Adrenal gland (tissue), 12 donors: Measurements from ENCODE around the gene SLC25A15. TPM values are rescaled to one million over a fixed set of nuclear protein-coding genes. Genes with fewer than 3 reads are reported as not detected.

Experiments used
- DNase-seq, 7 donors: peaks; one replicate each; pipeline ENCODE4 v3.0.0-alpha.2; 2019 to 2020
- H3K27ac ChIP-seq, 5 donors: fragments of 200-600 bp; sonication (generic) in 4 of 5; 1 replicate in 3 of 5; 2 replicates in 2 of 5; pipeline versions ENCODE4 v1.5.1 to v1.8.0; 2016 to 2020; ENCODE audit warnings: mild to moderate bottlenecking in 1 of 5
- H3K27me3 ChIP-seq: fragments of 200-600 bp; 2 replicates; pipeline ENCODE4 v1.8.0; 2021
- H3K36me3 ChIP-seq, 2 donors: fragments of 200-600 bp; replicated peaks in 1 of 2; 1 replicate in 1 of 2; 2 replicates in 1 of 2; pipeline versions ENCODE4 v1.5.1 to v1.8.0; 2018 to 2022
- H3K4me1 ChIP-seq, 2 donors: fragments of 200-600 bp; replicated peaks in 1 of 2; 1 replicate in 1 of 2; 2 replicates in 1 of 2; pipeline versions ENCODE4 v1.5.1 to v1.8.0; 2018 to 2021
- H3K4me3 ChIP-seq, 4 donors: fragments of 200-600 bp; sonication (generic) in 3 of 4; one replicate each; pipeline ENCODE4 v1.5.1; 2016 to 2018
- H3K9me3 ChIP-seq, 3 donors: fragments of 200-600 bp; sonication (generic) in 1 of 3; replicated peaks in 1 of 3; 1 replicate in 2 of 3; 2 replicates in 1 of 3; pipeline versions ENCODE4 v1.5.1 to v1.8.0; 2016 to 2021
- POLR2A ChIP-seq, 2 donors: fragments of 450-650 bp; IDR thresholded peaks; one replicate each; pipeline ENCODE4 v1.6.1; 2017; ENCODE audit warnings: antibody characterized with exemption in 2 of 2, mild to moderate bottlenecking in 2 of 2, moderate library complexity in 1 of 2
- whole genome bisulfite sequencing, 4 donors: extraction: QIAGEN DNeasy Blood & Tissue Kit in 2 of 4; methylation state at CpG; one replicate each; pipeline versions ENCODE4 v1.1.5 to v1.1.7; 2013 to 2017; 5-methylcytosine and 5-hydroxymethylcytosine counted together
- intact Hi-C, 2 donors: fragments of 100-400 bp; cut with DNase I; formaldehyde crosslinking; loops; one replicate each; pipeline versions ENCODE4 v1.14.1 to v1.15.0; 2022 to 2023
- polyA plus RNA-seq, 3 donors: library from polyadenylated mRNA; stranded (reverse); fragments of 200-250 nt in 2 of 3; fragments of 350-450 nt in 1 of 3; fragmentation: Illumina TruSeq in 1 of 3; extraction: RNeasy Lipid Tissue Mini Kit (QIAGEN cat#74804) in 1 of 3; gene quantifications; one replicate each; pipeline ENCODE4 v1.2.3, GENCODE V29; 2013 to 2014
- total RNA-seq, 9 donors: library from RNA; depleted of rRNA in 4 of 9; stranded (reverse); fragments of >200 nt in 4 of 9; fragments of 120-200 nt in 1 of 9; fragmentation: NEBNext Ultra II Directional in 1 of 9; extraction: Animal tissue kit (Norgen Biotek cat#: 25700) in 1 of 9; gene quantifications; one replicate each; pipeline versions ENCODE4 v1.1.0 to v1.2.4, GENCODE V29; 2013 to 2023
- TF ChIP-seq, protein P1 (sequence below), 6 experiments: fragments of 450-650 bp in 4 of 6; fragments of 200-600 bp in 2 of 6; sonication (generic) in 1 of 6; IDR thresholded peaks; 1 replicate in 5 of 6; 2 replicates in 1 of 6; pipeline versions ENCODE4 v1.5.1 to v1.8.0; 2016 to 2021; ENCODE audit warnings: antibody characterized with exemption in 6 of 6, mild to moderate bottlenecking in 2 of 6, moderate library complexity in 1 of 6
- donor health status: healthy with polysubstance abuse.
- donor health status: Bipolar disorder and iron deficiency.
- donor health status: DM: yes; HTN: yes; CAD: no.
- donor health status: DM: no; HTN: no; CAD: no.
- donor health status: DM: no; HTN: no; CAD: no.
- donor health status: DM: yes; HTN: yes; CAD: no.

SLC25A15 gene
- total and polyA plus RNA-seq, 12 donors, result 0.32 to 27.9 (median 4.0) TPM

GRCh38 chr13:40793339-40793738, 3.9 kb downstream of the SLC25A15 start:
- Histone ChIP-seq H3K27ac (no peak overlapping the region), H3K9me3 (no peaks in the 10 kb centered on the region), H3K4me1 (peaks cover 4 to 10% of the 10 kb centered on the region in 2 donors), H3K36me3 (no peaks in the 10 kb centered on the region), H3K27me3 (no peaks in the 10 kb centered on the region), H3K4me3 (no peak overlapping the region)
- 93 to 100% (median 96%) methylated on average over 3 of the region's 3 CpGs for WGBS, 4 donors
- intact Hi-C loops, result no loop called here
- TF ChIP-seq, protein P1, sequence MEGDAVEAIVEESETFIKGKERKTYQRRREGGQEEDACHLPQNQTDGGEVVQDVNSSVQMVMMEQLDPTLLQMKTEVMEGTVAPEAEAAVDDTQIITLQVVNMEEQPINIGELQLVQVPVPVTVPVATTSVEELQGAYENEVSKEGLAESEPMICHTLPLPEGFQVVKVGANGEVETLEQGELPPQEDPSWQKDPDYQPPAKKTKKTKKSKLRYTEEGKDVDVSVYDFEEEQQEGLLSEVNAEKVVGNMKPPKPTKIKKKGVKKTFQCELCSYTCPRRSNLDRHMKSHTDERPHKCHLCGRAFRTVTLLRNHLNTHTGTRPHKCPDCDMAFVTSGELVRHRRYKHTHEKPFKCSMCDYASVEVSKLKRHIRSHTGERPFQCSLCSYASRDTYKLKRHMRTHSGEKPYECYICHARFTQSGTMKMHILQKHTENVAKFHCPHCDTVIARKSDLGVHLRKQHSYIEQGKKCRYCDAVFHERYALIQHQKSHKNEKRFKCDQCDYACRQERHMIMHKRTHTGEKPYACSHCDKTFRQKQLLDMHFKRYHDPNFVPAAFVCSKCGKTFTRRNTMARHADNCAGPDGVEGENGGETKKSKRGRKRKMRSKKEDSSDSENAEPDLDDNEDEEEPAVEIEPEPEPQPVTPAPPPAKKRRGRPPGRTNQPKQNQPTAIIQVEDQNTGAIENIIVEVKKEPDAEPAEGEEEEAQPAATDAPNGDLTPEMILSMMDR (IDR thresholded peaks at IDR 0.05), result no peak
- TF ChIP-seq POLR2A (IDR thresholded peaks at IDR 0.05), result no peak
- DNase-seq, result no peak

- Histone ChIP-seq H3K9me3 (no peaks in the 10 kb centered on the region), H3K27ac (no peak overlapping the region), H3K27me3 (no peaks in the 10 kb centered on the region), H3K4me1 (peaks cover 0 to 6% of the 10 kb centered on the region in 2 donors), H3K4me3 (no peak overlapping the region), H3K36me3 (peaks cover 0 to 6% of the 10 kb centered on the region in 2 donors)
- no peak for DNase-seq
- TF ChIP-seq, protein P1 (IDR thresholded peaks at IDR 0.05), result no peak
- no peak for TF ChIP-seq POLR2A (IDR thresholded peaks at IDR 0.05)
- intact Hi-C loops, result no loop called here
- 92 to 96% (median 93%) methylated on average over 7 to 13 of the region's 13 CpGs for WGBS, 4 donors
These were observed 5.3 kb downstream of the SLC25A15 start for GRCh38 chr13:40794414-40795368.

GRCh38 chr13:40796649-40797048, 7.2 kb downstream of the SLC25A15 start:
- TF ChIP-seq, protein P1 (IDR thresholded peaks at IDR 0.05), result no peak
- no peak for TF ChIP-seq POLR2A (IDR thresholded peaks at IDR 0.05)
- no peaks in the 10 kb centered on the region for H3K9me3 ChIP-seq
- WGBS, 4 donors, result 91 to 97% (median 94%) methylated on average over 6 of the region's 6 CpGs
- H3K4me3 ChIP-seq, result no peak overlapping the region
- intact Hi-C loops, result no loop called here
- no peaks in the 10 kb centered on the region for H3K27me3 ChIP-seq
- no peak for DNase-seq
- H3K36me3 ChIP-seq, result peaks cover 0 to 6% of the 10 kb centered on the region in 2 donors
- no peaks in the 10 kb centered on the region for H3K4me1 ChIP-seq
- no peak overlapping the region for H3K27ac ChIP-seq

DNA sequence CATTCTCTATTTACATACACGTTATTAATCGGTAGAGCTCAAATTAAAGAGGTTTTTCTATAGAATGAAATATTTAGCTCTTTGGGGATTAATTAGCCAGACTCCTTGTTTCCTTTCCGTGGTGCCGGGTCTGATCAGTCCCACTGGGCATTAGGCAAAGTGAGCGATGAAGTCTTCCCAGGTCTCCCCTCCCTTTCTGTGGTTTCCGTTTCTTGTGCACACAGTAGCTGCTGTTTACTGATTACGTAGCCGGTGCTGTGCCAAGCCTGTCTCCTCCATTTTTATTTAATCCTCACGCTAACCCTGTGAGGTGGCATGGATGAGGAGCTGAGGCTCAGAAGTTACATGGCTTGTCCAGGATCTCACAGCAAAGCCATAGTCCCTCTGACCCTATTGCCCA, 9.0 kb downstream of the SLC25A15 start:
- H3K27me3 ChIP-seq, result no peaks in the 10 kb centered on the region
- WGBS, 4 donors, result 86 to 95% (median 91%) methylated on average over 9 of the region's 9 CpGs
- H3K27ac ChIP-seq, result no peak overlapping the region
- H3K4me1 ChIP-seq, result no peaks in the 10 kb centered on the region
- intact Hi-C loops, result no loop called here
- peaks cover 0 to 6% of the 10 kb centered on the region in 2 donors for H3K36me3 ChIP-seq
- no peak overlapping the region for H3K4me3 ChIP-seq
- no peaks in the 10 kb centered on the region for H3K9me3 ChIP-seq
- DNase-seq, result no peak
- TF ChIP-seq, protein P1 (IDR thresholded peaks at IDR 0.05), result no peak
- TF ChIP-seq POLR2A (IDR thresholded peaks at IDR 0.05), result no peak
